PC-3 (cell line): ENCODE data around the gene LPCAT1. TPM values are rescaled to one million over a fixed set of nuclear protein-coding genes. Genes with fewer than 3 reads are reported as not detected.

Experiments
- ATAC-seq: fragments of 200-7000 bp; cut with Tn5 transposase; 2 replicates; pipeline ENCODE4 v1.9.1; 2020; ENCODE audit warnings: mild to moderate bottlenecking, moderate library complexity
- BruUV-seq: library from RNA; stranded (reverse); fragments of 400-500 nt; replicated peaks from 2 replicates; lab custom pipeline; 2021; lab: Mats Ljungman, UMichigan
- CTCF ChIA-PET: fragments of 300-600 bp; sonication (Branson Sonifier 250); formaldehyde crosslinking; loops from one replicate; lab custom pipeline; 2022; ENCODE audit warnings: antibody characterized with exemption; lab: Charles Lee
- POLR2A ChIA-PET: fragments of 300-600 bp; sonication (Branson Sonifier 250); formaldehyde crosslinking; loops from one replicate; lab custom pipeline; 2022; ENCODE audit warnings: antibody characterized with exemption; ENCODE audit not compliant: unreplicated experiment; lab: Charles Lee
- DNase-seq: peaks from one replicate; pipeline ENCODE4 v3.0.0-alpha.2; 2015
- H2AFZ ChIP-seq: fragments of 300-600 bp; sonication (generic); 2 replicates; pipeline ENCODE4 v1.6.0; 2016; ENCODE audit warnings: antibody characterized with exemption, low read length
- H3F3A ChIP-seq: fragments of 300-600 bp; sonication (generic); one replicate; pipeline ENCODE4 v1.6.0; 2017; ENCODE audit warnings: antibody characterized with exemption, low read length, control low read depth, mild to moderate bottlenecking; ENCODE audit not compliant: unreplicated experiment
- H3K27ac ChIP-seq: fragments of 300-600 bp; sonication (generic); 2 replicates; pipeline ENCODE4 v1.5.1; 2016; ENCODE audit warnings: mild to moderate bottlenecking, low read length
- H3K27me3 ChIP-seq: fragments of 300-600 bp; sonication (generic); 2 replicates; pipeline ENCODE4 v1.6.1; 2016; ENCODE audit warnings: low read length, mixed read lengths
- H3K36me3 ChIP-seq: fragments of 300-600 bp; sonication (generic); 2 replicates; pipeline ENCODE4 v1.6.1; 2016; ENCODE audit warnings: low read depth, mixed run types, low read length, mixed read lengths
- H3K4me1 ChIP-seq: fragments of 300-600 bp; sonication (generic); 2 replicates; pipeline ENCODE4 v1.5.1; 2016; ENCODE audit warnings: low read length; ENCODE audit not compliant: insufficient read depth
- H3K4me2 ChIP-seq: fragments of 300-600 bp; sonication (generic); 2 replicates; pipeline ENCODE4 v1.6.0; 2016; ENCODE audit warnings: low read length
- H3K4me3 ChIP-seq: fragments of 300-600 bp; sonication (generic); 2 replicates; pipeline ENCODE4 v1.5.1; 2016; ENCODE audit warnings: mild to moderate bottlenecking, low read length, mixed read lengths
- H3K79me2 ChIP-seq: fragments of 300-600 bp; sonication (generic); 2 replicates; pipeline ENCODE4 v1.6.1; 2017; ENCODE audit warnings: low read length, mixed read lengths
- H3K9ac ChIP-seq: fragments of 300-600 bp; sonication (generic); 2 replicates; pipeline ENCODE4 v1.6.0; 2016; ENCODE audit warnings: mild to moderate bottlenecking, low read length
- H3K9me2 ChIP-seq: fragments of 300-600 bp; sonication (generic); replicated peaks from 2 replicates; pipeline ENCODE4 v1.6.1; 2016; ENCODE audit warnings: mixed run types, low read length, mixed read lengths
- H3K9me3 ChIP-seq: fragments of 300-600 bp; sonication (generic); 2 replicates; pipeline ENCODE4 v1.6.1; 2016; ENCODE audit warnings: low read length, mixed read lengths
- H4K20me1 ChIP-seq: fragments of 300-600 bp; sonication (generic); 2 replicates; pipeline ENCODE4 v1.6.1; 2016; ENCODE audit warnings: low read length, mixed read lengths
- EZH2 ChIP-seq: fragments of 300-600 bp; sonication (generic); IDR thresholded peaks from one replicate; pipeline ENCODE4 v1.6.1; 2017; ENCODE audit warnings: antibody characterized with exemption, mild to moderate bottlenecking, low read length; ENCODE audit not compliant: unreplicated experiment
- EZH2phosphoT487 ChIP-seq: fragments of 300-600 bp; sonication (generic); IDR thresholded peaks from 2 replicates; pipeline ENCODE4 v1.6.1; 2018; ENCODE audit warnings: mild to moderate bottlenecking, antibody characterized with exemption, low read length, borderline replicate concordance
- intact Hi-C: fragments of 100-400 bp; cut with micrococcal nuclease; formaldehyde crosslinking; loops from 2 replicates; pipeline ENCODE4 v1.9.0; 2023
- total RNA-seq: library from RNA; depleted of rRNA; stranded (reverse); fragments of >200 nt; gene quantifications from 2 replicates; pipeline ENCODE4 v1.2.3, GENCODE V29; 2014
- TF ChIP-seq, protein P1 (sequence below): fragments of 300-600 bp; sonication (generic); conservative IDR thresholded peaks from 2 replicates; pipeline ENCODE4 v1.5.1; 2017; ENCODE audit warnings: antibody characterized with exemption, low read depth, mild to moderate bottlenecking, low read length

LPCAT1 gene
- total RNA-seq, 1 experiment from 2014 or later, result 121 TPM

DNA sequence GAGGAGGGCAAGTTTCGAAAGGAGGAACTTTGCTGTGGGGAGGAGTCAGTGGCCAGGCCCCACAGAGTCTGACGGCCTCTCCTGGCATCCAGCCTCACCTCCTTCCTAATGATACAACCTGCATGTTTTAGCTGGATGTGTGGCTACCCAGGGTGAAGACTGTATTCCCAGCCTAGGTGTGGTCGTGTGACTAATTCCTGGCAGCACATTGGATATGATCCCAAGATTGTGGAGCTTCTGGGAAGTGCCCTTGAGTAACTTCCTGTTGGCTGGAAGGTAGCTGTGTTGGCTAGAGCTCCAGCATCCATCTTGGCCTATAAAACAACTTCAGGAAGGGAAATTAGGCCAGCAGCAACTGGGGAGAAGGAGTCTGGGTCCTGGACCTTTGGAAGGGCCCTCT is 19.0 kb upstream of the LPCAT1 start:
- Histone ChIP-seq H3K27me3 (no peaks in the 10 kb centered on the region), H3K9me2 (no peaks in the 10 kb centered on the region), H3K27ac (peak overlapping the region; percentile 64), H3K9me3 (no peaks in the 10 kb centered on the region), H3K4me3 (no peak overlapping the region), H3K4me2 (no peak overlapping the region), H3K9ac (no peak overlapping the region), H3K79me2 (no peaks in the 10 kb centered on the region), H2AFZ (no peak overlapping the region), H3F3A (peaks cover 6% of the 10 kb centered on the region), H3K4me1 (peaks cover 44% of the 10 kb centered on the region), H4K20me1 (no peaks in the 10 kb centered on the region), H3K36me3 (no peaks in the 10 kb centered on the region)
- ChIA-PET CTCF (no interaction called here), POLR2A (interaction anchor here (0.6 to 1.2 kb wide), 4 partner anchors 12 to 627 kb away, joined by 3 to 9 read pairs (median 5); no protein-coding TSS in a partner anchor)
- ATAC-seq, result peak; percentile 94
- peak; percentile 98 for DNase-seq
- TF ChIP-seq EZH2 (no peak), EZH2phosphoT487 (no peak)
- intact Hi-C loops, result no loop called here
- BruUV-seq, result no TSS peak

DNA sequence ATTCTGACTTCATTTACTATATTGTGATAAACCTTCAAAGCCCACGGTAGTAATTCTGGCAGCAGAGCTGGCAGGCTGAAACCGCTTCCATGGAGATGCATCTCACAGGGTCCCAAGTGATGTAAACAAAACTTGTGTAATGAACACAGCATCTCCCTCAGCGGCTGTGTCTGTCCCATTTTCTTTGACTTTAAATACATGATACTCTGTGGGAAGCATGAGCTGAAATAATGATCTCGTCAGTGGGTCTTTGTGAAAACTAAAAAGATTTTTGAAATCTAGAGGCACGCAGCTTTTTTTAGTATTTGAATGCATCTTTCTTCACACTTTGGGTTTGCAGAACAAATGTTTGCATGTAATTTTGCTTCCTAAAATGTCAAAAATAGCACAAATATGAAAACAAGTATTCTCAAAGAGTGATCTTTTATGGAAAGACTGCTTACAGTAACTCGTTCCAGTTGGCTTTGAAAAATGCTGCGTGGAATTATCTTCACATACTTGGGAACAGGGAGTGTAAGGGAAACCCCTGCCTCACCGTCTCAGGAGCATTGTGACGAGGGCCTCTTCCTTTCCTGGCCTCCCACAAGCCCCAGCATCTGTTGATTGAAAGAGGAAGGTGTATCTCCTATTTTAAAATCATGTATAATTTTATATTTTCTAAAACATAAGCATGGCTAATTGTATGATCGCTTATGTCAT is 18.1 kb upstream of the LPCAT1 start:
- H3K36me3 ChIP-seq, result no peaks in the 10 kb centered on the region
- BruUV-seq, result no TSS peak
- no peak overlapping the region for H3K4me2 ChIP-seq
- peaks cover 42% of the 10 kb centered on the region for H3K4me1 ChIP-seq
- POLR2A ChIA-PET, result no interaction called here
- H3K9me3 ChIP-seq, result no peaks in the 10 kb centered on the region
- DNase-seq (no peak), ATAC-seq (no peak)
- H3K9me2 ChIP-seq, result no peaks in the 10 kb centered on the region
- H3F3A ChIP-seq, result peaks cover 6% of the 10 kb centered on the region
- no peak overlapping the region for H2AFZ ChIP-seq
- intact Hi-C loops, result no loop called here
- peak overlapping the region; percentile 45 for H3K27ac ChIP-seq
- CTCF ChIA-PET, result no interaction called here
- no peak overlapping the region for H3K4me3 ChIP-seq
- TF ChIP-seq EZH2, result no peak
- TF ChIP-seq, protein P1, sequence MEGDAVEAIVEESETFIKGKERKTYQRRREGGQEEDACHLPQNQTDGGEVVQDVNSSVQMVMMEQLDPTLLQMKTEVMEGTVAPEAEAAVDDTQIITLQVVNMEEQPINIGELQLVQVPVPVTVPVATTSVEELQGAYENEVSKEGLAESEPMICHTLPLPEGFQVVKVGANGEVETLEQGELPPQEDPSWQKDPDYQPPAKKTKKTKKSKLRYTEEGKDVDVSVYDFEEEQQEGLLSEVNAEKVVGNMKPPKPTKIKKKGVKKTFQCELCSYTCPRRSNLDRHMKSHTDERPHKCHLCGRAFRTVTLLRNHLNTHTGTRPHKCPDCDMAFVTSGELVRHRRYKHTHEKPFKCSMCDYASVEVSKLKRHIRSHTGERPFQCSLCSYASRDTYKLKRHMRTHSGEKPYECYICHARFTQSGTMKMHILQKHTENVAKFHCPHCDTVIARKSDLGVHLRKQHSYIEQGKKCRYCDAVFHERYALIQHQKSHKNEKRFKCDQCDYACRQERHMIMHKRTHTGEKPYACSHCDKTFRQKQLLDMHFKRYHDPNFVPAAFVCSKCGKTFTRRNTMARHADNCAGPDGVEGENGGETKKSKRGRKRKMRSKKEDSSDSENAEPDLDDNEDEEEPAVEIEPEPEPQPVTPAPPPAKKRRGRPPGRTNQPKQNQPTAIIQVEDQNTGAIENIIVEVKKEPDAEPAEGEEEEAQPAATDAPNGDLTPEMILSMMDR, result no peak
- TF ChIP-seq EZH2phosphoT487, result no peak
- H3K27me3 ChIP-seq, result no peaks in the 10 kb centered on the region
- H4K20me1 ChIP-seq, result no peaks in the 10 kb centered on the region
- no peaks in the 10 kb centered on the region for H3K79me2 ChIP-seq
- no peak overlapping the region for H3K9ac ChIP-seq

DNA sequence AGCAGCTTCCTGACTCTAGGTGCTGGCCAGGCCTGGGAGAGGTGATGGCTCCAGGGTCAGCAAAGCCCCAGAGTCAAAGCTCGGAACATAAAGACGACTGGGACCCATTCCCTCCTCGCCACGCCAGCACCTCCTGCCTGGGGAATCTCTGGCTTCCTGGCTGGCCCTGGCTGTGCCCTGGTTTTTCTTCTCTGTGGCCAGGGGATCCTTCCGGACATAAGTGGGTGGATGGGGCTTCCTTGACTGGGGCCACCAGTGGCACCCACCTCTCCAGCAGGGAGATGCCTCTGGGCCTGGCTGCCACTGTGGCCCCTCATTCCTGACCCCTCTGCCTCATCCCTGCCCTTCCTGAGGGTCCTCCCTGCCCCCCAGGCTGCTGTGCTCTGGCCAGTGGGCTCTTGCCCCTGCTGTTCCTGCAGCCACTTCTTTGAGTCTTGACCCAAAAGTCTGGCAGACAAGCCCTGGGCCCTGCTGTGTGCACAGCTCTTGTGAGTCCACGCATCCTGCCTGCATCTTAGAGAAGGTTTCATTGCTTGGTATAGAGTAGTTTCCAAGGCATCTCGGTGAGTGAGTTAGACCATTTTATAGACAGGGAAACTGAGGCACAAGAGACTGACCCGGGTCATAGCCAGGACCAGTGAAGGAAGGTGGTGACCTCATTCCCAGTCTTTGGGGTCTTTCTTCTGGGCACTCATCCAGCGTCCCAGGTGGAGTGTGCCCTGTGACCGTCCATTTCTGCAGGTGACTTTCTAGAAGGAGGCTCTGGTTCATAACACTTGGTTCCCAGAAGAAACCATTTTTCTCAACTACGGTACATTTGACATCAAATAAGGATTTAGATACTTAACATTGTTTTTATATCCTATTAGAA is 17.3 kb upstream of the LPCAT1 start:
- Histone ChIP-seq H3K27ac (no peak overlapping the region), H4K20me1 (no peaks in the 10 kb centered on the region), H2AFZ (no peak overlapping the region), H3K9me2 (no peaks in the 10 kb centered on the region), H3K9me3 (no peaks in the 10 kb centered on the region), H3K27me3 (no peaks in the 10 kb centered on the region), H3K4me1 (peaks cover 40% of the 10 kb centered on the region), H3K4me3 (no peak overlapping the region), H3K4me2 (no peak overlapping the region), H3K79me2 (no peaks in the 10 kb centered on the region), H3K9ac (no peak overlapping the region), H3F3A (peaks cover 1% of the 10 kb centered on the region), H3K36me3 (no peaks in the 10 kb centered on the region)
- POLR2A ChIA-PET, result no interaction called here
- ATAC-seq (no peak), DNase-seq (no peak)
- intact Hi-C loops, result no loop called here
- CTCF ChIA-PET, result no interaction called here
- BruUV-seq, result no TSS peak
- TF ChIP-seq EZH2phosphoT487 (no peak), EZH2 (no peak)
- TF ChIP-seq, protein P1, result no peak
